WTC11 (cell line): ENCODE results near the gene DAG1. TPM values are rescaled to one million over a fixed set of nuclear protein-coding genes. Genes with fewer than 3 reads are reported as not detected.

Experiments
- ATAC-seq: fragments of 200-7000 bp; cut with Tn5 transposase; 2 replicates; pipeline ENCODE4 v1.10.0; 2021; ENCODE audit warnings: mild to moderate bottlenecking, moderate library complexity
- CTCF ChIA-PET: fragments of 300-600 bp; sonication (Branson Sonifier 250); formaldehyde crosslinking; loops from one replicate; lab custom pipeline; 2021; ENCODE audit warnings: antibody characterized with exemption; lab: Charles Lee
- POLR2A ChIA-PET: fragments of 350-600 bp; sonication (Branson Sonifier 250); formaldehyde crosslinking; loops from one replicate; lab custom pipeline; 2021; ENCODE audit warnings: antibody characterized with exemption; lab: Charles Lee
- DNase-seq: peaks from one replicate; pipeline ENCODE4 v3.0.0; 2021; ENCODE audit warnings: low spot score
- H3K27ac Mint-ChIP-seq: 2 replicates; pipeline ENCODE4 v1.8.0; 2021; ENCODE audit warnings: mixed read lengths
- H3K27me3 Mint-ChIP-seq: 2 replicates; pipeline ENCODE4 v1.8.0; 2021; ENCODE audit warnings: low read depth, mild to moderate bottlenecking, moderate library complexity, mixed read lengths
- H3K36me3 Mint-ChIP-seq: 2 replicates; pipeline ENCODE4 v1.8.0; 2021; ENCODE audit warnings: mixed read lengths
- H3K4me1 Mint-ChIP-seq: 2 replicates; pipeline ENCODE4 v1.8.0; 2022; ENCODE audit warnings: mixed read lengths
- H3K4me3 Mint-ChIP-seq: 2 replicates; pipeline ENCODE4 v1.8.0; 2021; ENCODE audit warnings: mild to moderate bottlenecking, moderate library complexity, mixed read lengths
- H3K9me3 Mint-ChIP-seq: 2 replicates; pipeline ENCODE4 v1.8.0; 2021; ENCODE audit warnings: mixed read lengths
- ELF4 ChIP-seq: sonication (generic); formaldehyde crosslinking; IDR thresholded peaks from 2 replicates; pipeline ENCODE4 v1.8.1; 2022; ENCODE audit warnings: low read depth, mild to moderate bottlenecking, moderate library complexity, missing genetic modification reagents
- EMX1 ChIP-seq: fragments of 250-450 bp; sonication (Bioruptor Pico); IDR thresholded peaks from 2 replicates; pipeline ENCODE4 v1.8.0; 2021; ENCODE audit warnings: mild to moderate bottlenecking
- ESRRA ChIP-seq: sonication (generic); formaldehyde crosslinking; IDR thresholded peaks from 2 replicates; pipeline ENCODE4 v1.8.1; 2022; ENCODE audit warnings: mild to moderate bottlenecking, missing genetic modification reagents, borderline replicate concordance
- ETV6 ChIP-seq: sonication (generic); formaldehyde crosslinking; IDR thresholded peaks from 2 replicates; pipeline ENCODE4 v1.8.1; 2022; ENCODE audit warnings: mild to moderate bottlenecking, missing genetic modification reagents
- FOXP1 ChIP-seq: sonication (generic); formaldehyde crosslinking; IDR thresholded peaks from 2 replicates; pipeline ENCODE4 v1.8.0; 2022; ENCODE audit warnings: missing genetic modification reagents, mild to moderate bottlenecking, moderate library complexity, borderline replicate concordance
- GABPB1 ChIP-seq: sonication (generic); formaldehyde crosslinking; IDR thresholded peaks from 2 replicates; pipeline ENCODE4 v1.8.1; 2023; ENCODE audit warnings: mild to moderate bottlenecking, missing genetic modification reagents
- GTF2I ChIP-seq: fragments of 250-450 bp; sonication (Bioruptor Pico); conservative IDR thresholded peaks from 2 replicates; pipeline ENCODE4 v1.4.0; 2021; ENCODE audit warnings: mild to moderate bottlenecking
- JUN ChIP-seq: sonication (generic); formaldehyde crosslinking; IDR thresholded peaks from 2 replicates; pipeline ENCODE4 v1.8.0; 2023; ENCODE audit warnings: mild to moderate bottlenecking, missing genetic modification reagents
- NFE2L1 ChIP-seq: sonication (generic); formaldehyde crosslinking; IDR thresholded peaks from 2 replicates; pipeline ENCODE4 v1.8.1; 2023; ENCODE audit warnings: missing genetic modification reagents
- NR1H2 ChIP-seq: sonication (generic); formaldehyde crosslinking; IDR thresholded peaks from 2 replicates; pipeline ENCODE4 v1.9.0; 2021; ENCODE audit warnings: mild to moderate bottlenecking, moderate library complexity, missing genetic modification reagents
- NR3C1 ChIP-seq: sonication (generic); formaldehyde crosslinking; conservative IDR thresholded peaks from 2 replicates; pipeline ENCODE4 v1.8.1; 2023; ENCODE audit warnings: low read depth, mild to moderate bottlenecking, missing genetic modification reagents
- OVOL2 ChIP-seq: fragments of 250-450 bp; sonication (Bioruptor Pico); IDR thresholded peaks from 2 replicates; pipeline ENCODE4 v1.9.0; 2021; ENCODE audit warnings: mild to moderate bottlenecking, borderline replicate concordance
- PRRX2 ChIP-seq: fragments of 250-450 bp; sonication (Bioruptor Pico); IDR thresholded peaks from 2 replicates; pipeline ENCODE4 v1.8.0; 2021; ENCODE audit warnings: mild to moderate bottlenecking
- RORB ChIP-seq: fragments of 250-450 bp; sonication (Bioruptor Pico); IDR thresholded peaks from 2 replicates; pipeline ENCODE4 v1.9.0; 2021; ENCODE audit warnings: mild to moderate bottlenecking
- SOX15 ChIP-seq: fragments of 250-450 bp; sonication (Bioruptor Pico); IDR thresholded peaks from 2 replicates; pipeline ENCODE4 v1.9.0; 2021; ENCODE audit warnings: mild to moderate bottlenecking
- TCF7 ChIP-seq: sonication (generic); formaldehyde crosslinking; IDR thresholded peaks from 2 replicates; pipeline ENCODE4 v1.8.0; 2022; ENCODE audit warnings: mild to moderate bottlenecking, low read depth, missing genetic modification reagents, moderate library complexity
- TEAD1 ChIP-seq: sonication (generic); formaldehyde crosslinking; IDR thresholded peaks from 2 replicates; pipeline ENCODE4 v1.8.0; 2022; ENCODE audit warnings: mild to moderate bottlenecking, missing genetic modification reagents
- ZNF219 ChIP-seq: sonication (generic); formaldehyde crosslinking; IDR thresholded peaks from 2 replicates; pipeline ENCODE4 v1.8.0; 2023; ENCODE audit warnings: missing genetic modification reagents, mild to moderate bottlenecking, borderline replicate concordance
- ZNF232 ChIP-seq: sonication (generic); formaldehyde crosslinking; IDR thresholded peaks from 2 replicates; pipeline ENCODE4 v1.8.0; 2022; ENCODE audit warnings: mild to moderate bottlenecking, missing genetic modification reagents
- total RNA-seq: library from RNA; stranded (reverse); gene quantifications from 3 replicates; pipeline ENCODE4 v1.2.3, GENCODE V29; 2021
- TF ChIP-seq, protein P1 (sequence below): sonication (generic); formaldehyde crosslinking; conservative IDR thresholded peaks from 2 replicates; pipeline ENCODE4 v1.8.1; 2022; ENCODE audit warnings: mild to moderate bottlenecking, missing genetic modification reagents
- TF ChIP-seq, protein P2 (sequence below): sonication (generic); formaldehyde crosslinking; conservative IDR thresholded peaks from 2 replicates; pipeline ENCODE4 v1.8.1; 2023; ENCODE audit warnings: mild to moderate bottlenecking, low read depth, missing genetic modification reagents, moderate library complexity
- TF ChIP-seq, protein P3 (sequence below): sonication (generic); formaldehyde crosslinking; IDR thresholded peaks from 2 replicates; pipeline ENCODE4 v1.8.1; 2023; ENCODE audit warnings: mild to moderate bottlenecking, missing genetic modification reagents, moderate library complexity
- TF ChIP-seq, protein P4 (sequence below): sonication (generic); formaldehyde crosslinking; IDR thresholded peaks from 2 replicates; pipeline ENCODE4 v1.8.0; 2022; ENCODE audit warnings: mild to moderate bottlenecking, missing genetic modification reagents
- TF ChIP-seq, protein P5 (sequence below): fragments of 250-450 bp; sonication (Bioruptor Pico); IDR thresholded peaks from 2 replicates; pipeline ENCODE4 v1.8.0; 2021; ENCODE audit warnings: mild to moderate bottlenecking
- TF ChIP-seq, protein P6 (sequence below): fragments of 250-450 bp; sonication (Bioruptor Pico); IDR thresholded peaks from 2 replicates; pipeline ENCODE4 v1.9.0; 2021; ENCODE audit warnings: mild to moderate bottlenecking
- TF ChIP-seq, protein P7 (sequence below): sonication (generic); formaldehyde crosslinking; IDR thresholded peaks from 2 replicates; pipeline ENCODE4 v1.8.1; 2022; ENCODE audit warnings: low read depth, mild to moderate bottlenecking, moderate library complexity, missing genetic modification reagents, borderline replicate concordance

DAG1 gene
- total RNA-seq, 1 experiment from 2014 or later, result 115 TPM

DNA sequence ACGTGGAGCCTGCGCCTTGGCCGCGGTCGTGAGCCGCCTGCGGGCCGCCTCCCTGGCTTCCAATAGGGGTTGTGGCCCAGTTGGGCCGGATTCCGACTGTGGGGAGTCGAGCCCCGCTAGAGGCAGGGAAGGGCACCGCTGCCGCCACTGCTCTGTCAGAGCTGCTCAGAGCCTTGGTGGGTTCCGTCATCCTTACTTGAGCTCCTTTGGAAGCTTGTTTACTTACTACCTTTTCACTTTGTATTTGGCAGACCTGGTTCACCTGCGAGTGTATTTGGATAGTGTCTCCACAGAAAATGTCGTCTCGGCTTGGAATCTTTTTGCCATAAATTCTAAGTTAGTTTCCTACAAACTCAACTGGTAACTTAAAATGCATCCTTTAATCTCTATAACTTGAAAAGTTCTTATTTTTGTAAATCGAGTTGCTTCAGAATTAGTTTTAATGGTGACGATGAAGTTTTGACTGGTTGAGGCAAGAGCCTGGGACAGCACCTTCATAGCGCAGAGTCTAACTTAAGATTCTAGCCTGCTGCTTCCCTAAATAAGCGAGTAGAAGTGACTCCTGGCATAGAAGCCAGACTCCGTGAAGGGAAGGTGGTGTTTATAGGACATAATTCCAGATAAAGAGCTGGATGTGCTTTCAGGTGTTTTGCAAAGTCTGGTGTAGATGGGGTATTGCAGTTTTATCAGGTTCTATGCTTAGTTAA lies 800 bp downstream of the DAG1 start:
- Mint-ChIP-seq H3K27me3 (no peaks in the 10 kb centered on the region), H3K4me1 (peaks cover 27% of the 10 kb centered on the region), H3K27ac (peak overlapping the region; percentile 94), H3K36me3 (peaks cover 10% of the 10 kb centered on the region), H3K9me3 (no peaks in the 10 kb centered on the region), H3K4me3 (peak overlapping the region; percentile 95)
- POLR2A ChIA-PET, result interaction anchor here (0.6 to 5.0 kb wide), 7 partner anchors 11 to 463 kb away, joined by 3 to 125 read pairs (median 9); partner anchors contain the start of genes USP4 and WDR6
- CTCF ChIA-PET, result interaction anchor here (1.4 to 5.4 kb wide), 7 partner anchors 11 to 459 kb away, joined by 3 to 60 read pairs (median 11); partner anchors contain the start of genes MON1A and USP4
- DNase-seq (no peak), ATAC-seq (peak; percentile 5)
- TF ChIP-seq, protein P1, sequence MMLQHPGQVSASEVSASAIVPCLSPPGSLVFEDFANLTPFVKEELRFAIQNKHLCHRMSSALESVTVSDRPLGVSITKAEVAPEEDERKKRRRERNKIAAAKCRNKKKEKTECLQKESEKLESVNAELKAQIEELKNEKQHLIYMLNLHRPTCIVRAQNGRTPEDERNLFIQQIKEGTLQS (CRISPR knock-in tag), result no peak
- TF ChIP-seq OVOL2 (CRISPR knock-in tag), result no peak
- TF ChIP-seq, protein P2, sequence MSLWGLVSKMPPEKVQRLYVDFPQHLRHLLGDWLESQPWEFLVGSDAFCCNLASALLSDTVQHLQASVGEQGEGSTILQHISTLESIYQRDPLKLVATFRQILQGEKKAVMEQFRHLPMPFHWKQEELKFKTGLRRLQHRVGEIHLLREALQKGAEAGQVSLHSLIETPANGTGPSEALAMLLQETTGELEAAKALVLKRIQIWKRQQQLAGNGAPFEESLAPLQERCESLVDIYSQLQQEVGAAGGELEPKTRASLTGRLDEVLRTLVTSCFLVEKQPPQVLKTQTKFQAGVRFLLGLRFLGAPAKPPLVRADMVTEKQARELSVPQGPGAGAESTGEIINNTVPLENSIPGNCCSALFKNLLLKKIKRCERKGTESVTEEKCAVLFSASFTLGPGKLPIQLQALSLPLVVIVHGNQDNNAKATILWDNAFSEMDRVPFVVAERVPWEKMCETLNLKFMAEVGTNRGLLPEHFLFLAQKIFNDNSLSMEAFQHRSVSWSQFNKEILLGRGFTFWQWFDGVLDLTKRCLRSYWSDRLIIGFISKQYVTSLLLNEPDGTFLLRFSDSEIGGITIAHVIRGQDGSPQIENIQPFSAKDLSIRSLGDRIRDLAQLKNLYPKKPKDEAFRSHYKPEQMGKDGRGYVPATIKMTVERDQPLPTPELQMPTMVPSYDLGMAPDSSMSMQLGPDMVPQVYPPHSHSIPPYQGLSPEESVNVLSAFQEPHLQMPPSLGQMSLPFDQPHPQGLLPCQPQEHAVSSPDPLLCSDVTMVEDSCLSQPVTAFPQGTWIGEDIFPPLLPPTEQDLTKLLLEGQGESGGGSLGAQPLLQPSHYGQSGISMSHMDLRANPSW (CRISPR knock-in tag), result no peak
- TF ChIP-seq ZNF219, result no peak
- no peak for TF ChIP-seq NR1H2 (CRISPR knock-in tag)
- no peak for TF ChIP-seq ZNF232 (CRISPR knock-in tag)
- no peak for TF ChIP-seq ESRRA (CRISPR knock-in tag)
- TF ChIP-seq NR3C1 (CRISPR knock-in tag), result no peak
- TF ChIP-seq FOXP1 (CRISPR knock-in tag), result no peak
- TF ChIP-seq GTF2I, result no peak
- no peak for TF ChIP-seq NFE2L1
- TF ChIP-seq, protein P3, sequence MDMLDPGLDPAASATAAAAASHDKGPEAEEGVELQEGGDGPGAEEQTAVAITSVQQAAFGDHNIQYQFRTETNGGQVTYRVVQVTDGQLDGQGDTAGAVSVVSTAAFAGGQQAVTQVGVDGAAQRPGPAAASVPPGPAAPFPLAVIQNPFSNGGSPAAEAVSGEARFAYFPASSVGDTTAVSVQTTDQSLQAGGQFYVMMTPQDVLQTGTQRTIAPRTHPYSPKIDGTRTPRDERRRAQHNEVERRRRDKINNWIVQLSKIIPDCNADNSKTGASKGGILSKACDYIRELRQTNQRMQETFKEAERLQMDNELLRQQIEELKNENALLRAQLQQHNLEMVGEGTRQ (CRISPR knock-in tag), result no peak
- TF ChIP-seq PRRX2, result no peak
- TF ChIP-seq, protein P4, sequence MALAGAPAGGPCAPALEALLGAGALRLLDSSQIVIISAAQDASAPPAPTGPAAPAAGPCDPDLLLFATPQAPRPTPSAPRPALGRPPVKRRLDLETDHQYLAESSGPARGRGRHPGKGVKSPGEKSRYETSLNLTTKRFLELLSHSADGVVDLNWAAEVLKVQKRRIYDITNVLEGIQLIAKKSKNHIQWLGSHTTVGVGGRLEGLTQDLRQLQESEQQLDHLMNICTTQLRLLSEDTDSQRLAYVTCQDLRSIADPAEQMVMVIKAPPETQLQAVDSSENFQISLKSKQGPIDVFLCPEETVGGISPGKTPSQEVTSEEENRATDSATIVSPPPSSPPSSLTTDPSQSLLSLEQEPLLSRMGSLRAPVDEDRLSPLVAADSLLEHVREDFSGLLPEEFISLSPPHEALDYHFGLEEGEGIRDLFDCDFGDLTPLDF (CRISPR knock-in tag), result no peak

DNA sequence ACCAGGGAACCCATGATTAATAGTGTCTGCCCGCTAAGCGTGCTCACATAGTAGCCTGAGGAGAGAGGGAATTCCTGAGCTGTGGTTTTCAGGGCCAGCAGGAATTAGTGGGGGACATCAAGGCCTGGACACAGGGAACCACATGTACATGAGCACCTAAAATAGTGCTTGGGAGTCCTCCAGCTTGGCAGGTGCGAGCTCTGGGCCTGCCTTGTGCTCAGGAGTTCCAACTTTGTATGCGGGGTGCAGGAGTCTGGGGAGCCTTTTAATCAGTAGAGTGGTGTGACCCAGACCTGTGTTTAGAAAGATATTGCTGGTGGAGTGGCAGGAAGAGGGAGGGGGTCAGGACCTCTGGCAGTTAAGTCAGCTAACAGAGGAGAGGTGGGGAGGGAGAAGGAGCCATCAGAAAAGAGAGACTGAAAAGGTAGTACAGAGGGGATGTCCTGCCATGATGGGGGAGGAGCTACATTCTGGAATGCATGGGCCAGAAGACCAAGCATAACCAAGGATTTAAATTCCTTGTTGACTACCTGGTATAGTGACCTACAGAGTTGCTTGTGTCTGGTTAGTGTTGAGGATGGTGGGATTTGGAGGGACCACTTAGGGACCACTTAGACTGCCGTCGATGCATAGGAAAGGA lies 1.9 kb downstream of the DAG1 start:
- TF ChIP-seq TEAD1, result no peak
- no peak for TF ChIP-seq GABPB1 (CRISPR knock-in tag)
- no peak for TF ChIP-seq ELF4 (CRISPR knock-in tag)
- TF ChIP-seq RORB (CRISPR knock-in tag), result no peak
- TF ChIP-seq EMX1 (CRISPR knock-in tag), result no peak
- TF ChIP-seq JUN (CRISPR knock-in tag), result no peak
- no peak for TF ChIP-seq ETV6
- no peak for TF ChIP-seq SOX15 (CRISPR knock-in tag)
- TF ChIP-seq, protein P5, sequence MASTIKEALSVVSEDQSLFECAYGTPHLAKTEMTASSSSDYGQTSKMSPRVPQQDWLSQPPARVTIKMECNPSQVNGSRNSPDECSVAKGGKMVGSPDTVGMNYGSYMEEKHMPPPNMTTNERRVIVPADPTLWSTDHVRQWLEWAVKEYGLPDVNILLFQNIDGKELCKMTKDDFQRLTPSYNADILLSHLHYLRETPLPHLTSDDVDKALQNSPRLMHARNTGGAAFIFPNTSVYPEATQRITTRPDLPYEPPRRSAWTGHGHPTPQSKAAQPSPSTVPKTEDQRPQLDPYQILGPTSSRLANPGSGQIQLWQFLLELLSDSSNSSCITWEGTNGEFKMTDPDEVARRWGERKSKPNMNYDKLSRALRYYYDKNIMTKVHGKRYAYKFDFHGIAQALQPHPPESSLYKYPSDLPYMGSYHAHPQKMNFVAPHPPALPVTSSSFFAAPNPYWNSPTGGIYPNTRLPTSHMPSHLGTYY (CRISPR knock-in tag), result no peak
- TF ChIP-seq, protein P6, sequence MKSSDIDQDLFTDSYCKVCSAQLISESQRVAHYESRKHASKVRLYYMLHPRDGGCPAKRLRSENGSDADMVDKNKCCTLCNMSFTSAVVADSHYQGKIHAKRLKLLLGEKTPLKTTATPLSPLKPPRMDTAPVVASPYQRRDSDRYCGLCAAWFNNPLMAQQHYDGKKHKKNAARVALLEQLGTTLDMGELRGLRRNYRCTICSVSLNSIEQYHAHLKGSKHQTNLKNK (CRISPR knock-in tag), result no peak
- TF ChIP-seq TCF7 (CRISPR knock-in tag), result no peak
- TF ChIP-seq, protein P7, sequence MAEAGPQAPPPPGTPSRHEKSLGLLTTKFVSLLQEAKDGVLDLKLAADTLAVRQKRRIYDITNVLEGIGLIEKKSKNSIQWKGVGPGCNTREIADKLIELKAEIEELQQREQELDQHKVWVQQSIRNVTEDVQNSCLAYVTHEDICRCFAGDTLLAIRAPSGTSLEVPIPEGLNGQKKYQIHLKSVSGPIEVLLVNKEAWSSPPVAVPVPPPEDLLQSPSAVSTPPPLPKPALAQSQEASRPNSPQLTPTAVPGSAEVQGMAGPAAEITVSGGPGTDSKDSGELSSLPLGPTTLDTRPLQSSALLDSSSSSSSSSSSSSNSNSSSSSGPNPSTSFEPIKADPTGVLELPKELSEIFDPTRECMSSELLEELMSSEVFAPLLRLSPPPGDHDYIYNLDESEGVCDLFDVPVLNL (CRISPR knock-in tag), result no peak
- TF ChIP-seq ESRRA (CRISPR knock-in tag), result no peak
- TF ChIP-seq, all 79 proteins: peak for 0
- DNase-seq (no peak), ATAC-seq (no peak)
- Mint-ChIP-seq H3K9me3 (no peaks in the 10 kb centered on the region), H3K4me1 (peaks cover 27% of the 10 kb centered on the region), H3K27ac (peak overlapping the region; percentile 81), H3K4me3 (peak overlapping the region; percentile 95), H3K27me3 (no peaks in the 10 kb centered on the region), H3K36me3 (peaks cover 18% of the 10 kb centered on the region)
- ChIA-PET CTCF (interaction anchor here (1.4 to 5.4 kb wide), 4 partner anchors 13 to 68 kb away, joined by 4 to 60 read pairs (median 18); no protein-coding TSS in a partner anchor), POLR2A (interaction anchor here (1.5 to 5.0 kb wide), 3 partner anchors 12 to 17 kb away, joined by 9 to 125 read pairs (median 10); no protein-coding TSS in a partner anchor)
